ENCODE data around the gene FAM227B.

DNA sequence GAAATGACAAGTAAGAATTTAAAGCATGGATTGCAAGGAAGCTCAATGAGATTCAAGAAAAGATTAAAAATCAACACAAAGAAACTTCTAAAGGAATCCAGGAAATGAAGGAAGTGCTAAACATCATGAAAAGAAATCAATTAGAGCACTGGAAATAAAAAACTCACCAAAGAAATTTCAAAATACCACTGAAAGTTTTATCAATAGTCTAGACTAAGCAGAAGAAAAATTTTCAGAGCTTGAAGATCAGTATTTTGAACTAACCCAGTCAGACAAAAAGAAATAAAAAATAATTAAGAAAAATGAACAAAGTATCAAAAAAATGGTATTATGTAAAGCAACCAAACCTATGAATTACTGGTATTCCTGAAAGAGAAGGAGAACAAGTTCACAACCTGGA, 60.6 kb downstream of the FAM227B start:
- TF ChIP-seq, protein P1, sequence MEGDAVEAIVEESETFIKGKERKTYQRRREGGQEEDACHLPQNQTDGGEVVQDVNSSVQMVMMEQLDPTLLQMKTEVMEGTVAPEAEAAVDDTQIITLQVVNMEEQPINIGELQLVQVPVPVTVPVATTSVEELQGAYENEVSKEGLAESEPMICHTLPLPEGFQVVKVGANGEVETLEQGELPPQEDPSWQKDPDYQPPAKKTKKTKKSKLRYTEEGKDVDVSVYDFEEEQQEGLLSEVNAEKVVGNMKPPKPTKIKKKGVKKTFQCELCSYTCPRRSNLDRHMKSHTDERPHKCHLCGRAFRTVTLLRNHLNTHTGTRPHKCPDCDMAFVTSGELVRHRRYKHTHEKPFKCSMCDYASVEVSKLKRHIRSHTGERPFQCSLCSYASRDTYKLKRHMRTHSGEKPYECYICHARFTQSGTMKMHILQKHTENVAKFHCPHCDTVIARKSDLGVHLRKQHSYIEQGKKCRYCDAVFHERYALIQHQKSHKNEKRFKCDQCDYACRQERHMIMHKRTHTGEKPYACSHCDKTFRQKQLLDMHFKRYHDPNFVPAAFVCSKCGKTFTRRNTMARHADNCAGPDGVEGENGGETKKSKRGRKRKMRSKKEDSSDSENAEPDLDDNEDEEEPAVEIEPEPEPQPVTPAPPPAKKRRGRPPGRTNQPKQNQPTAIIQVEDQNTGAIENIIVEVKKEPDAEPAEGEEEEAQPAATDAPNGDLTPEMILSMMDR (IDR thresholded peaks at IDR 0.05), result no peak
- no peak for TF ChIP-seq POLR2AphosphoS5 (IDR thresholded peaks at IDR 0.05)
